K562 treated with DMSO at 1 percent for 24 hours (cell line): ENCODE data around the gene LGR5. TPM values are rescaled to one million over a fixed set of nuclear protein-coding genes. Genes with fewer than 3 reads are reported as not detected.

ENCODE experiments used
- total RNA-seq: library from RNA; unstranded; fragments of 300-600 nt; gene quantifications from 2 replicates; pipeline ENCODE4 v1.2.3, GENCODE V29; 2022; ENCODE audit warnings: low read depth; ENCODE audit not compliant: insufficient read depth

LGR5 gene
- total RNA-seq, result not detected in 2 replicates

GRCh38 chr12:71439613-71440344 lies at the start of gene LGR5:
LGR5 (plus strand) TSS chr12:71439798; CDS start chr12:71440081, 283 bp downstream.

Other genes with a start within 250 kb of the LGR5 start
- gene ZFC3H1, start 224.1 kb downstream of the LGR5 start, total RNA-seq, result 12.3 and 16.1 TPM in 2 replicates
- 1.0 and 3.0 TPM in 2 replicates for gene THAP2, start 224.5 kb downstream of the LGR5 start, total RNA-seq
- gene TMEM19, start 246.3 kb downstream of the LGR5 start, total RNA-seq, result 6.9 and 9.0 TPM in 2 replicates